GM19025 (cell line): ENCODE measurements around the gene TLR6.
"Not testable (repeated sequence)": the region's sequence is repeated elsewhere in the genome, so short reads cannot be mapped to it uniquely, and the experiment has no call there.

ENCODE experiments used
- ATAC-seq: cut with Tn5 transposase; IDR thresholded peaks from one replicate; pipeline ENCODE4 v1.9.1; 2021; ENCODE audit warnings: mild to moderate bottlenecking, low read depth, moderate library complexity; ENCODE audit not compliant: unreplicated experiment

Gene TLR6

DNA sequence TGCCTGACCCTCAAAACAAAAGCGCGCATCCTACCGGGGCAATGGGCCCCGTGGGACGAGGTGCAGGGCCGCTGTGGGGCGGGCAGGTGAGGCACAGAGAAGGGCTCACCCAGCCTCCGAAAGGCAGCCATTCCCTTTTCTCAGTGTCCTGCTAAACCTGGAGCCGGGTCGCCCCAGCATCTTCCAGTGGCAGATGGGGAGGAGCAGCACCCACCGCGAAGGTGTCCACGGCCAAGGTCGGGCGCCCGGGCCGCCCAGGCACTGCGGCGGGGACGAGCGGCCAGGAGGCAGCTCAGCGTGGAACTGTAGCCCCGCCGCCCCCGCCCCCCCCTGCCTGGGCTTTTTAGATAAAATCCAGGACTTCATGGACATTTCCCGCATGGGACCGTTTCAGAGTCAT lies 32.9 kb downstream of the TLR6 start:
- ATAC-seq, result no peak

DNA sequence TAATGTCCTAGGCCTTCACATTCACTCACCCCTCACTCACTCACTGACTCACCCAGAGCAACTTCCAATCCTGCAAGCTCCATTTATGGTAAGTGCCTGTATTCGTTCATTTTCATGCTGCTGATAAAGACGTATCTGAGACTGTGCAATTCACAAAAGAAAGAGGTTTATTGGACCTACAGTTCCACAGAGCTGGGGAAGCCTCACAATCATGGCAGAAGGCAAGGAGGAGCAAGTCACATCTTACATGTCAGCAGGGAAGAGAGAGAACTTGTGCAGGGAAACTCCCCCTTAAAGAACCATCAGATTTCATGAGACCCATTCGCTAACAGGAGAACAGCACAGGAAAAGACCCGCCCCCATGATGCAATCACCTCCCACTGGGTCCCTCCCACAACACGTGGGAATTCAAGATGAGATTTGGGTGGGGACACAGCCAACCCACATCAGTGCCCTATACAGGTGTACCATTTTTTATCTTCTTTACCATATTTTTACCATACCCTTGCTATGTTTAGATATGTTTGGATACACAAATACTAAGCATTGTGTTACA lies 33.8 kb downstream of the TLR6 start:
- no peak for ATAC-seq

DNA sequence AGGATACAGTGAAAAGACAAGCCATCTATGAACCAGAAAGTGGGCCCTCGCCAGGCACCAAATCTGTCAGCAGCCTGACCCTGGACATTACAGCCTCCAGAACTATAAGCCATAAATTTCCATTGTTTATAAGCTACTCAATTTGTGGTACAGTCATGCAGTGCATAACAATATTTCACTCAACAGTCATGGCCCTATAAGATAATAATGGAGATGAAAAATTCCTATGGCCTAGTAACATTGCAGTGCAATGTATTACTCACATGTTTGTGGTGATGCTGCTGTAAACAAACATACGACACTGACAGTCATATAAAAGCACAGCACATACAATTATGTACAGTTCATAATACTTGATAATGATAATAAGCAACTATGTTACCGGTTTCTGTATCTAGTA lies 34.9 kb downstream of the TLR6 start:
- no peak for ATAC-seq

DNA sequence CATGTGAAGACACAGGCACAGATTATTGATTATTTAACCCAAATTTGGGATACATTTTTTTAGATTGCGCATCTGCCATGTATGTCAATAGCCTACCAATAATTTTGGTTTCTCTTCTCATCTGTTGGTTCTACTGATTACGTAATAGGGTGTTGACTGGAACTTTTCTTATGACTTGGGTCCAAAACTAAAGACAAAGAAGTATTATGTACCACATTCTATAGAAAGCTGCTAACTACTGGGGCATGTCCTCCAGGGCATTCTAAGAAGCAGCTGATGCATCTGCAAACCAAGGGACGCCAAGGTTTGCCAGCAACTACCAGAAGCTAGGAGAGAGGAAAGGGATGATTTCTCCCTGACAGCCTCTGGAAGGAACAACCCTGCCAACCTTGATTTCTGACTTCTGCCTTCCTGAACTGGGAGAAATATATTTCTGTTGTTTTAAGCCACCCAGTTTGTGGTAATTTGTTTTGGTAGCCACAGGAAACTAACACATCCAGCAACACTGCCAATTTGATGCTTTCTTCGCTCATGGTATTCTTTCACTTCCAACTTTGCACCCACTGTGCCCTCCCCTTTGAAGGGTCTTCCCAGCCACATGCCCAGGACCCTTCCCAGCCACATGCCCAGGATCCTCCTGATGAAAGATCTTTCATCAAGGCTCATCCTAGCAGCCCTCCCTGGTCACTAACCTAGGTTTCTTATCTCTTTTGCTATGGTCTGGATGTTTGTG lies 36.1 kb downstream of the TLR6 start:
- ATAC-seq, result no peak

DNA sequence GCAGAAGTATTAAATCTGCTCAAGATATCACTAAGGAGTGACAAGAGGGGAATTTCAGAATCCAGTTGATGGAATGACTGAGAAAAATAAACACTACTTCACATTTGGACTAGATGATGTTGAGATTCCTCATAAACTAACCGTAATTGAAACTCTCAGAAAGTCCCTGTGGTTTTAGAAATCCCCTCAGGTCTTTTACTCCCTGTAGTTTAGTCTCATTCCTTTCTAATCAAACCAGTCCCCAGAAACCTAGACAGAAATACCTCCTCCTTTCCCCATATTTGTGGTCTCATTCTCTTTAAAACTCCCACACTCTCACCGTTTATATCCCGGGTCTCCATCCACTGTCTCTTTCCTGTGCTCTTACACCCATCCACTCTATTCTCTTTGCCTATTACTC lies 37.0 kb downstream of the TLR6 start:
- no peak for ATAC-seq

DNA sequence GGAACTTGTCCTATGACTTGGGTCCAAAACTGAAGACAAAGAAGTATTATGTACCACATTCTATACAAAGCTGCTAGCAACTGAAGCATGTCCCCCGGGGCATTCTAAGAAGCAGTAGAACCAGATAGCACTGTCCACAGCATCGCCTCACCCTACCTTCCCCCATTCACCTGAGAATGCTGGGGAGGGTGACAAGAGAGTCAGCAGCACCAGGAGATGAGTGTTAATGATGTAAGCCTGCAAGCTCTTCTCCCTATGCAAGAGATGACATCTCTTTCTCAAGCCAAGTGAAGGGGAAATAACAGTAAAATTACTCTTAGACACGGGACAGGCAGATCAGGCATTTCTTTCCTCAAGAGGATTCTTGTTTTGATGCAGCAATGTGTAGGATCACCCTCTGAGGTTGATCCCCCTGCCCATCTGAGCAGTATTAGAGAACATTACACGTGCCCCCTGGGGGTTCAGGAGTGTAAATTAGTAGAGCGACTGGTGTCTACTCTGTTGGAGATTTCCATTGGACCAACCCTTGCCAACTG lies 38.1 kb downstream of the TLR6 start:
- ATAC-seq, result peak; percentile 56

DNA sequence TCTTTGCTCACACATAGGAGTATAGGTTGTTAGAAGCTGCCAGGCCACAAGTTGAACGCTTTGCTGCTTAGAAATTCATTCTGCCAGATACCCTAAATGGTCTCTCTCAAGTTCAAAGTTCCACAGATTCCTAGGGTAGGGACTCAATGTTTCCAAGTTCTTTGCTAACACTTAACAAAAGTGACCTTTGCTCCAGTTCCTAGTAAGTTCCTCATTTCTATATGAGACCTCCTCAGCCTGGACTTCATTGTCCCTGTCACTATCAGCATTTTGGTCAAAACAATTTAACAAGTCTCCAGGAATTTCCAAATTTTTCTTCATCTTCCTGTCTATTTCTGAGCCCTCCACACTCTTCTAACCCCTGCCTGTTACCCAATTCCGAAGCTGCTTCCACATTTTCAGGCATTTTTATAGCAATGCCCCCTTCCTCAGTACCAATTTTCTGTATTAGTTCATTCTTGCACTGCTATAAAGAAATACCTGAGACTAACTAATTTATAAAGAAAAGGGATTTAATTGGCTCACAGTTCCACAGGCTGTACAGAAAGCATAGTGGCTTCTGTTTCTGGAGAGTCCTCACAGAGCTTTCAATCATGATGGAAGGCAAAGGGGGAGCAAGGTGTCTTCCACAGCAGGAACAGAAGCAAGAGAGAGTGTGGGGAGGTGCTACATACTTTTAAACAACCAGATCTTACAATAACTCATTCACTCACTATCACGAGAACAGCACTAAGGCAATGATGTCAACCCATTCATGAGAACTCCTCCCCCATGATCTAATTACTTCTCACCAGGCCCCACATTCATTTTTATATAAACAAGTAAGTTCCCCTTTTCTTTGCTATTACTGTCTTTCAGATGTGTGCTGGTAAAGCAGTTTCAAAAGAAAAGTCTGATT lies 40.5 kb downstream of the TLR6 start:
- ATAC-seq, result no peak

DNA sequence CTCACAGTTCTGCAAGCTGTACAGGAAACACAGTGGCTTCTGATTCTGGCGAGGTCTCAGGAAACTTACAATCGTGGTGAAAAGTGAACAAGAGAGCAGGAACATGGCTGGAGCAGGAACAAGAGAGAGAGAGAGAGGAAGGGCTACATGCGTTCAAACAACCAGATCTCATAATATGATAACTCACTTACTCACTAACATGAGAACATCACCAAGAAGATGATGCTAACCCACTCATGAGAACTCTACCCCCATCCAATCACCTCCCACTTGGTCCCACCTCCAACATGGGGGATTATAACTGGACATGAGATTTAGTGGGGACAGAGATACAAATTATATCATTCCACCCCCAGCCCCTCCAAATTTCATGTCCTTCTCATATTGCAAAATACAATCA lies 42.2 kb downstream of the TLR6 start:
- no peak for ATAC-seq

DNA sequence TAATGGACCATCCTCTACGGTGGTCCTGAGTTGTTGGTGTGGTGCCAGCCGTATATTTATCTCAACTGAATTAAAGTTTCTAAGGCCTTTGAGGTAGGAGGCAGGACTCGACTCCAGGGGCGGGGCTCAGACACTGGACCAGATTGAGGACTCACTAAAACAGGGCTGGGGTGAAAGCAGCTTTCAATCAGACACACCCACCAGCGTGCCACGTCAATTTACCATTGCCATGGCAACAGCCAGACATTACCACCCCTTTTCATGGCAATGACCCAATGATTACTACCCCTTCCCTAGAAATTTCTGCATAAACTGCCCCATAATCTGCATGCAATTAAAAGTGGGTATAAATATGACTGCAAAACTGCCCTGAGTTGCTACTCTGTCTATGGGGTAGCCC lies 45.3 kb downstream of the TLR6 start:
- no peak for ATAC-seq

DNA sequence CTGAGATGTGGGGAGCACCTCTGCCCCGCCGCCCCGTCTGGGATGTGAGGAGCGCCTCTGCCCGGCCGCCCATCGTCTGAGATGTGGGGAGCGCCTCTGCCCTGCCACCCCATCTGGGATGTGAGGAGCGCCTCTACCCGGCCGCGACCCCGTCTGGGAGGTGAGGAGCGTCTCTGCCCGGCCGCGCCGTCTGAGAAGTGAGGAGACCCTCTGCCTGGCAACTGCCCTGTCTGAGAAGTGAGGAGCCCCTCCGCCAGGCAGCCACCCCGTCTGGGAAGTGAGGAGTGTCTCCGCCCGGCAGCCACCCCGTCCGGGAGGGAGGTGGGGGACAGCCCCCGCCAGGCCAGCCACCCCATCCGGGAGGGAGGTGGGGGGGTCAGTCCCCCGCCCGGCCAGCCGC lies 49.2 kb downstream of the TLR6 start:
- ATAC-seq, result not testable (repeated sequence)

DNA sequence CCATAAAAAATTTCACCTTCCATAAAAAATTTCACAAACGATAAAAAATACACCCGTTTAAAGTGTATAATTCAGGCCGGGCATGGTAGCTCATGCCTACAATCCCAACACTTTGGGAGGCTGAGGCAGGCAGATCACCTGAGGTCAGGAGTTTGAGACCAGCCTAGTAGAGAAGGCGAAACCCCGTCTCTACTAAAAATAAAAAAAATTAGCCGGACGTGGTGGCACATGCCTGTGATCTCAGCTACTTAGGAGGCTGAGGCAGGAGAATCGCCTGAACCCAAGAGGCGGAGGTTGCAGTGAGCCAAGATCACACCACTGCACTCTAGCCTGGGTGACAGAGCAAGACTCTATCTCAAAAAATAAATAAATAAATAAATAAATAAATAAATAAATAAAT lies 50.4 kb downstream of the TLR6 start:
- ATAC-seq, result not testable (repeated sequence)

DNA sequence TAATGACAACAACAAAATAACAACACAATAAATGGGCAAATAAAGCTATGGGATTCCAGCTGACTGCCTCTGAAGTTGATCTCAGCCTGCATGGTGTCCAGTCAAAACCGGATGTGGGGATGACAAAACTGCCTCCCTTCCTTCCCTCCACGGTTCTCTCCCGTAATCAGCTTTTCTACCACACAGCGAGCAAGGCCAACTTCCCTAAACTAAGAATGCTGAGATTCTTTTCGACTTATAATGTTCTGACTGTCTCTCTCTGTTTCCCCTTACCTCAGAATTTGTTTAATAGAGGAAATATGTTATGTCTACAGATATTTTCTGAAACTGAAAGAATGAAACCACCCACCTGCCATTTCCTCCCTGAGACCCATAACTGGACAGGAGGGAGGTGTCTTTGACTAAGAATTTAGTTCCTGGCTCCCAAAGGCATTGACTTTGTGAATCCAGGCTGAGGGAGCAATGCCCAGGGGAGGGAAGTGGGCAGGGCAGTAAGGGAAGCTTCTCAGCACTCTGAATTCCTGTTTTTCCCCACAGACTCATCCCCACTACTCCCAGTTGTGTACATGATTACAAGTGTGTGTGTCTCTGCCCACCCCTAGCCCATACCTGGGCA lies 51.0 kb downstream of the TLR6 start:
- ATAC-seq, result peak; percentile 67

DNA sequence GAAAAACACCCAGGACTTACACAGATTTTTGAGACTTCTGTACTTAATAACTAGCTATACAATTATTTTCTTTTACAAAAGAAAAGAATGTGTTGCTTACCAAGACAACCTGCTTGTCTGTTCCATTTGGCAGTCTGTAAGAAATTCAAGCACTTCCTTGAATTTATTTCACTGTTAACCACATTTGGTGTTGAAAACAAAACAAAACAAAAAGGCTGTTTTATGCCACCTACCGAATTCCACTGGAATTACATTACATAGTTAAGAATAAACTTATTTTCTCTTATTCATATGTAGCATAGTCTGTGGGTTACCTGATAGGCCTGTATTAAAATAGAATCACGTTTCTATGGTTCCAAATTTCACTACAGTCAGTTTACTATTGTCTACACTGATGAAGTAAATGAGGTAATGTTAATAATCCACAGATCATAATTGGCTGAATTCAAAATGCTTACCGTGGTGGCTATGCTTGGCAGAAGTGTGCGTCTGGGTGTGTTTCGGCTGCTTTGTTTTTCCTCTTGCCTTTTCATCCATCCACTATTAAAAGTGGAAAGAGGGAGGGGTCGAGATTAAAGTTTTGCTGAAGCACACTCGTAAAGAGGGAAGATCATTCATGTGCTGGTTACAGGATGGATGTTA lies 51.8 kb downstream of the TLR6 start, which contains the start of gene TLR1:
Gene TLR1 (minus strand): TSS at position 138 of the 642 bp plus-strand sequence. CDS start 5,960 bp downstream, outside the sequence.
- ATAC-seq, result no peak

DNA sequence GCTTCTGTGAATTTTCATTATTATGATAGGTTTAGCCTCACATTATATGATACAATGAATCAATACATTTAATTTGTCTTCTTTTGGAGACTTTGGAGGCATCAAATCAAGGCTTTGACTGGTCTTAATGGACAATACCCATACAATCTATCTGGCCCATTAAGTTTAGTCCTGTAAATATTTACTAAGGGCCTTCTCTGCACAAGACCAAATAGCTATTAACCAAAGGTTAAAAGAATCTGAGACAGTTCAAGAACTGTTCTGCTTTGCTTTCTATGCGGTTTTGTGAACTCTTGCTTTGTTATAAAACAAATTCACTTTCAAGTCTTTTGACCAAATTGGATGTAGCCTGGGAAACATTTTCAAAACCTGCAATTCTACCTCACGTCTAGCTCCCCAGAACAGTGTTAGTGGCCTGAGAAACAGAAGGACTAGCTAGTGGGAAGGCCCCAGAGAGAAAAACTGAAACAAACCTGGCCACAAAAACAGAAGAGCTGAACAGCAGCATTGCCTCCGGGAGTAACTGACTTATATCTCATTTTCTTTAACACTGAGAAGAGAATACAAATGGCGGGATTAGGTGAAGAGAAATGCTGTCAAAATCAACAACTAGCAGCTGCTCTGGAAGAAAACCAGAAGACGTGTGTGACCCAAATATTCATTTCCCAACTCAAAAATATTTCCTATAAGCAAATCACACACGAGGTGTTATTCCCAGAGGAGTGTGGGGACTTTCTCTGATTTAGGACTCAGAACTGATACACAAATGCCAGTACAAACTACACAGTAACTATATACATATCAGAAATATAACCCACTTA lies 52.6 kb downstream of the TLR6 start:
- ATAC-seq, result peak; percentile 59

DNA sequence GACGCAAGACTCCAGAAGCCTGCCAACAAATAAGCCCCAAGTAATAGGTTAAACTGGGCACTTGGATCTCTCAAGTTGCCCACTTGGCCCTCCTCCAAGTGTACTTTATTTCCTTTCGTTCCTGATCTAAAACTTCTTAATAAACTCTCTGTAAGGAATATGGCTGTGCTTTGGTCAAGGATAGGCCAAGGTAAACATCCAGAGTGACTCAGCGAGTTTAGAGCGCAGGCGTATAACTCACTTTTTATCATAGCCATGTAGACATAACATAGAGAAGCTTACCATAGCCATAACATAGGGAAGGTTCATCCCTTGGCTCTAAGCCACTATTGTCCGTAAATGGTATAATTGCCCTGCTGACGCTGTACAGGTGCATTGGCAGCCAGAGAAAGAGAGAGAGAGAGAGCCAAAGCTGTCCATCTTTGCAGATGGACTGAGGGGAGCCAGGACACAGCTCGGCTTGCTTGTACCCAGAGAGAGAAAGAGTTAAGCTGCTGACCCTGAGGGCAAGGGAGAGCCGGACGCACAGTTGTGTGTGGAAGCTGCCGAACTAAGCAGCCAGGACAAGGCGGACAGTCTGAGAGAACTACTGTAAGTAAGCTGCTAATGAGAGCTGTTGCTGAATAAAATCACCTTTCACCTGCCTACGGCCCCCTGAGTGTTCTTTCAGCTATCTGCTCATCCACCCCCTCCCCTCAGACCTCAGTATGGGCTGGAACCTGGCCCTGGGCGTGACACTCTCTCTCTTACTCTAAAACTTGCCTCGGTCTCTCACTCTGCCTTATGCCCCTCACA lies 53.9 kb downstream of the TLR6 start:
- no peak for ATAC-seq

DNA sequence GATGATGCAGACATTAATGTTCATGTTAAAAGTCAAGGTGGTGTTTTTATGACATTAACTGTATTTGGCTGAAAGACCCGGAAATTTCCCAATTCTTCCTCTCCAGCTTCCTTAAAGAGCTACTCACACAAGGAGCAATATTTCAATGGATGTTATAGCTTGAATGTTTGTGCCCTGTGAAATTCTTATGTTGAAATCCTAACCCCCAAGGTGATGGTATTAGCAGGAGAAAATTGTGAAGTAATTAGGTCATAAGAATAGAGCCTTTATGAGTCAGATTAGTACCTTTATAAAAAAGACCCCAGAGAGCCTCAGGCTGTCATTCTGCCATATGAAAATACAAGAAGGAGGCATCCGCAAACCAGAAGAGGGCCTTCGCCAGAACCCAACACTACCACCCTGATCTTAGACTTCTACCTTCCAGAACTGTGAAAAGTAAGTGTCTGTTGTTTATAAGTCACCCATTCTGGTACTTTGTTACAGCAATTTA lies 55.6 kb downstream of the TLR6 start:
- no peak for ATAC-seq

DNA sequence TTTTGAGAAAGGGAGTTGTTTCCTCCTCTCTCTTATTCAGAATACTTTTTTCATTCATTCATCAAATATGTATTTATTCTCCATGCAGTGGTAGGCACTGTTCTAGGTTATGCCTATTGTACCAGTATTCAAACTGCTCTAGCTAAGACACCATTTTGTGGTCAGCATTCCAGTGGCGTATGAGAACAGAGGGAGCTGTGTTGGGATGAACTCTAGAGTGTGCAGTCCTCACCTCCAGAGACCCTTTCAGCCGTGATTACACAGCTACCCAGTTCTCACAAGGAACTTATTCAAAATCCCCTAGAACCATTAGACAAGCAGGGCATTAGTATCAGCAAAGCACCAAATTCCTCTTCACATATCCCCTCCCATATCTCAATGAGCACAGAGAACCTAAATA lies 56.3 kb downstream of the TLR6 start:
- ATAC-seq, result no peak

DNA sequence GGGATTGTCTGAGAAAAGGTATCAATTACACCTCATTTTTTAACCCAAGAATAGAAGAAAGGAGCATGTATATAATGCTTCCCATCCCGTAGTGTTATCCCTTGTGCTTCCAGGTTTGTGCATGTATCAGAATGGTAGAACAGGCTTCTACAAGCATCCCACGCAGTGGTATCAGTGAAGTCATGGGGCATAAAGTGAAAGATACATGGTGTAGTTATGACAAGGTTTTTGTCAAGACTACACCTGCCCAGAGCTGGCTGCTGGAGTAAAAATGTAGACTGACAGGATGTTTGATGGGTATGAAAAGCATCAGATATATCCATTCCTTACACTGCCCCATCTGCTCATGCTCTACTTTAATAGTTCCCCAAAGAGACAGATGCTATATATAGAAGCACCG lies 61.5 kb downstream of the TLR6 start:
- ATAC-seq, result no peak
